ENCODE data around the gene CYP39A1. TPM values are rescaled to one million over a fixed set of nuclear protein-coding genes. Genes with fewer than 3 reads are reported as not detected.

The CYP39A1 gene
- total and polyA plus RNA-seq, 10 of the 15 experiments (the other 5 are each of a cell fraction or from before 2014, with no cell fraction given) = not detected

DNA sequence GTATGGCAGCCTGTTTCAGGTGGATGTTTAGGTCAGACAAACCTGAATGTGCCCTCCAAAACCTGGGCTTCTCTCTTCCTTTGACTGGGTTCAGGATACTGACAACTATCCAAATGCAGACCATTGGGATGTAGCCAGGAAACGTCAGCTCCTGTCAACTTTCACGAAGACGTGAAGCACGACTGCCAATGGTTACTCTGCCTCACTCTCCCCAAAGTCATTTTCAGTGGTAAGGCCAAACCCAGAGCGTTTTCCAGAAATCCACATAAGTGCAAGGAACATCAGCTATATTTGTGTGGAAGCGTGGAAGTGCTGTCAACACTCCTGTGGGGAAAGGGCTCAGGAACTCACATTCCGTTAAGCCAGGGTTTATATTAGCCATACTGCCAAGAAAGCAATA lies 141.3 kb downstream of the CYP39A1 start:
- ATAC-seq (no peak), DNase-seq (ENCODE audit: low read depth, low spot score) (no peak), FAIRE-seq (no peak)
- CTCF ChIA-PET = no interaction called here
- no peak overlapping the region for H3K4me2 ChIP-seq (ENCODE audit: control insufficient read depth, insufficient read depth)
- H3K27ac ChIP-seq (ENCODE audit: control insufficient read depth, insufficient read depth) = no peak overlapping the region
- no peak overlapping the region for H3K9ac ChIP-seq (ENCODE audit: control insufficient read depth, insufficient read depth, low read length)
- POLR2A ChIA-PET = no interaction called here
- no peak for TF ChIP-seq SMC3 (IDR thresholded peaks at IDR 0.05; ENCODE audit: borderline replicate concordance, low read length)
- TF ChIP-seq DPF2 (IDR thresholded peaks at IDR 0.05) = no peak
- no peak for TF ChIP-seq ZNF207 (IDR thresholded peaks at IDR 0.05; ENCODE audit: borderline replicate concordance)
- TF ChIP-seq MEF2A (IDR thresholded peaks at IDR 0.05; ENCODE audit: insufficient read depth, low read depth, low read length) = no peak
- TF ChIP-seq YBX1 (IDR thresholded peaks at IDR 0.05) = no peak
- TF ChIP-seq TAF1 (IDR thresholded peaks at IDR 0.05; ENCODE audit: borderline replicate concordance, low read depth, low read length) = no peak
- TF ChIP-seq ZNF24 (IDR thresholded peaks at IDR 0.05) = no peak
- TF ChIP-seq SREBF1 (IDR thresholded peaks at IDR 0.05; ENCODE audit: low read length) = no peak
- no peak for TF ChIP-seq ZNF217 (IDR thresholded peaks at IDR 0.05)
- TF ChIP-seq ZSCAN29 (IDR thresholded peaks at IDR 0.05) = no peak
- TF ChIP-seq, protein P1, sequence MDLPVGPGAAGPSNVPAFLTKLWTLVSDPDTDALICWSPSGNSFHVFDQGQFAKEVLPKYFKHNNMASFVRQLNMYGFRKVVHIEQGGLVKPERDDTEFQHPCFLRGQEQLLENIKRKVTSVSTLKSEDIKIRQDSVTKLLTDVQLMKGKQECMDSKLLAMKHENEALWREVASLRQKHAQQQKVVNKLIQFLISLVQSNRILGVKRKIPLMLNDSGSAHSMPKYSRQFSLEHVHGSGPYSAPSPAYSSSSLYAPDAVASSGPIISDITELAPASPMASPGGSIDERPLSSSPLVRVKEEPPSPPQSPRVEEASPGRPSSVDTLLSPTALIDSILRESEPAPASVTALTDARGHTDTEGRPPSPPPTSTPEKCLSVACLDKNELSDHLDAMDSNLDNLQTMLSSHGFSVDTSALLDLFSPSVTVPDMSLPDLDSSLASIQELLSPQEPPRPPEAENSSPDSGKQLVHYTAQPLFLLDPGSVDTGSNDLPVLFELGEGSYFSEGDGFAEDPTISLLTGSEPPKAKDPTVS (IDR thresholded peaks at IDR 0.05; ENCODE audit: low read depth, low read length) = no peak
- no peak for TF ChIP-seq CBX3 (IDR thresholded peaks at IDR 0.05; ENCODE audit: borderline replicate concordance, low read depth)
- TF ChIP-seq TCF12 (IDR thresholded peaks at IDR 0.05; ENCODE audit: low read depth, low read length) = no peak
- TF ChIP-seq STAT3 (IDR thresholded peaks at IDR 0.05; ENCODE audit: low read depth, low read length) = no peak
- no peaks in the 10 kb centered on the region for H3K36me3 ChIP-seq (ENCODE audit: control insufficient read depth in 2 of 2, insufficient read depth in 2 of 2, low read length in 1 of 2)
- no peaks in the 10 kb centered on the region for H3K27me3 ChIP-seq (replicated peaks in 1 of 2; ENCODE audit: control insufficient read depth in 2 of 2, insufficient read depth in 2 of 2, low read length in 1 of 2)
- H3K79me2 ChIP-seq (ENCODE audit: control insufficient read depth, insufficient read depth, low read length) = no peaks in the 10 kb centered on the region
- no peaks in the 10 kb centered on the region for H4K20me1 ChIP-seq (ENCODE audit: control insufficient read depth, insufficient read depth)
- intact Hi-C loops (cut with micrococcal nuclease; ENCODE audit: unreplicated experiment) = no loop called here
- in situ Hi-C loops (cut with MboI) = no loop called here
- no peak overlapping the region for H2AFZ ChIP-seq (ENCODE audit: control insufficient read depth, low read depth, low read length)
- SMC1A ChIA-PET (ENCODE audit: uncharacterized antibody, unreplicated experiment) = no interaction called here
- H3K9me3 ChIP-seq (replicated peaks; ENCODE audit: control insufficient read depth, insufficient read depth, low read length) = no peaks in the 10 kb centered on the region
- H3K4me1 ChIP-seq (ENCODE audit: control insufficient read depth, insufficient read depth, low read length) = no peaks in the 10 kb centered on the region
- WGBS (ENCODE audit: insufficient coverage, insufficient replicate concordance, low lambda C conversion rate, missing lambda C conversion rate) = 62% methylated on average over 7 of the region's 7 CpGs
- RAD21 ChIA-PET (ENCODE audit: unreplicated experiment) = no interaction called here
- H3K4me3 ChIP-seq = no peak overlapping the region
- BruUV-seq (replicated peaks) = no TSS peak

All from GM12878 (cell line).